Measurements from ENCODE around the gene STRN3. TPM values are rescaled to one million over a fixed set of nuclear protein-coding genes. Genes with fewer than 3 reads are reported as not detected.

STRN3 gene
- total RNA-seq, 3 donors from 2014 or later: 46.0 to 61.9 (median 46.3) TPM

DNA sequence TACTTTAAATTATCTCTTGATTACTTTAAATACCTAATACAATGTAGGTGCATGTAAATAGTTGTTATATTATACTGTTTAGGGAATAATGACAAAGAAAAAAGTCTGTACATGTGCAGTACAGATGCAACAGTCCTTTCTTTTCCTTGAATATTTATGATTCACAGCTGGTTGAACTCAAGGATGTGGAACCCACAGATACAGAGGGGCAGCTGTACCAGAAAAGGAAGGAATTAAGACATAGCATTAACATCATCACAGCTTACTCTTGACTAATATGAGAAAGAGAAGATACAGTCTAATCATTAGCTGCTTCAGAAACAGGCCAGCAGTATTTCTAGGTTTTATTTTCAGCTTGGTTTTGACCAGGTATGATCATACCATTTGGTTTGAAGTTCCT, 35.4 kb downstream of the STRN3 start:
- TF ChIP-seq, protein P1, sequence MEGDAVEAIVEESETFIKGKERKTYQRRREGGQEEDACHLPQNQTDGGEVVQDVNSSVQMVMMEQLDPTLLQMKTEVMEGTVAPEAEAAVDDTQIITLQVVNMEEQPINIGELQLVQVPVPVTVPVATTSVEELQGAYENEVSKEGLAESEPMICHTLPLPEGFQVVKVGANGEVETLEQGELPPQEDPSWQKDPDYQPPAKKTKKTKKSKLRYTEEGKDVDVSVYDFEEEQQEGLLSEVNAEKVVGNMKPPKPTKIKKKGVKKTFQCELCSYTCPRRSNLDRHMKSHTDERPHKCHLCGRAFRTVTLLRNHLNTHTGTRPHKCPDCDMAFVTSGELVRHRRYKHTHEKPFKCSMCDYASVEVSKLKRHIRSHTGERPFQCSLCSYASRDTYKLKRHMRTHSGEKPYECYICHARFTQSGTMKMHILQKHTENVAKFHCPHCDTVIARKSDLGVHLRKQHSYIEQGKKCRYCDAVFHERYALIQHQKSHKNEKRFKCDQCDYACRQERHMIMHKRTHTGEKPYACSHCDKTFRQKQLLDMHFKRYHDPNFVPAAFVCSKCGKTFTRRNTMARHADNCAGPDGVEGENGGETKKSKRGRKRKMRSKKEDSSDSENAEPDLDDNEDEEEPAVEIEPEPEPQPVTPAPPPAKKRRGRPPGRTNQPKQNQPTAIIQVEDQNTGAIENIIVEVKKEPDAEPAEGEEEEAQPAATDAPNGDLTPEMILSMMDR (IDR thresholded peaks at IDR 0.05): no peak
- H3K4me3 ChIP-seq: no peak overlapping the region
- no peak for ATAC-seq
- intact Hi-C loops (cut with DNase I, micrococcal nuclease): no loop called here
- H3K9me3 ChIP-seq: no peaks in the 10 kb centered on the region
- H3K4me1 ChIP-seq (ENCODE audit: low read depth): peaks cover 19% of the 10 kb centered on the region
- DNase-seq: no peak
- H3K36me3 ChIP-seq (ENCODE audit: low read depth): no peaks in the 10 kb centered on the region

DNA sequence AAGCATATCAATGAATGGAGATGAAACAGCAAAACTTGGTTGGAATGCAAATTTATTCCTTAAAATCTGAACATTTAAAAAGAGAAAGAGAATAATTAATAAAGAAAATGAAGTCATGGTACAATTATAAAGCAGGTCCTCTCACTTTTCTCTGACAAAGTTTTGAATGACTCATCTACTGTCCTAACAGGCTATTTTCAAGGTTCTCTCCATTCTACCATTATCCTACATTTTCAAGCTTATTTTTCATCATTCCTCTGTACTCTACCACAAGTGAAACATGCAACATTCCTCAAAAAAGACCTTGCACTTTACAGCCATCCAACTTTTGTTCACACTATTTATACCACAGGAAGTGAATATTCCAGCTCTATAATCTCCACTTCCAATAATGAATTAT, 37.7 kb downstream of the STRN3 start:
- intact Hi-C loops (cut with DNase I, micrococcal nuclease): loop anchor here in 1 of 2 donors (10.0 kb wide), 1 partner anchor 96 kb away; no protein-coding TSS in a partner anchor
- ATAC-seq: no peak
- H3K4me1 ChIP-seq (ENCODE audit: low read depth): peaks cover 15% of the 10 kb centered on the region
- no peak for DNase-seq
- H3K9me3 ChIP-seq: no peaks in the 10 kb centered on the region
- TF ChIP-seq, protein P1 (IDR thresholded peaks at IDR 0.05): no peak
- no peak overlapping the region for H3K4me3 ChIP-seq
- H3K36me3 ChIP-seq (ENCODE audit: low read depth): no peaks in the 10 kb centered on the region

DNA sequence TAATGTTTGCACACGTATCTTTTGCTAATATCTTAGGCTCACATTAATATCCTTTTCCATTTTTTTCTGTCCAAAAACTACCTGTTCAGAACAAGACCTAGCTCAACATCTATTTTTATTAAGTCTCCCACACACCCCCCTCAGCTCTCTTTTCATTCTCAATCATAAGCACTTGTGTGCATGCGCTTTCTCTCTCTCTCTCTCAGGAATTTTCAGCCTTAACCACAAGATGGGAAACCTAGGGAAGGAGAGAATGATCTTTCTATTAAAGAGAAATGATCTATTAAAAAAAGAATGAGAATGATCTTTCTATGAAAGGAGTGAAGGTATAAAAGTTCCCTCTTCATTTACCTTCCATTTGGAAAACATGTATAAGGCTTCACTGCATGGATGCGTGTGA, 40.4 kb downstream of the STRN3 start:
- no peak overlapping the region for H3K4me3 ChIP-seq
- DNase-seq: no peak
- no peaks in the 10 kb centered on the region for H3K9me3 ChIP-seq
- peaks cover 13% of the 10 kb centered on the region for H3K4me1 ChIP-seq (ENCODE audit: low read depth)
- intact Hi-C loops (cut with DNase I, micrococcal nuclease): loop anchor here in 1 of 2 donors (10.0 kb wide), 1 partner anchor 99 kb away; no protein-coding TSS in a partner anchor
- ATAC-seq: no peak
- H3K36me3 ChIP-seq (ENCODE audit: low read depth): no peaks in the 10 kb centered on the region
- TF ChIP-seq, protein P1 (IDR thresholded peaks at IDR 0.05): no peak

DNA sequence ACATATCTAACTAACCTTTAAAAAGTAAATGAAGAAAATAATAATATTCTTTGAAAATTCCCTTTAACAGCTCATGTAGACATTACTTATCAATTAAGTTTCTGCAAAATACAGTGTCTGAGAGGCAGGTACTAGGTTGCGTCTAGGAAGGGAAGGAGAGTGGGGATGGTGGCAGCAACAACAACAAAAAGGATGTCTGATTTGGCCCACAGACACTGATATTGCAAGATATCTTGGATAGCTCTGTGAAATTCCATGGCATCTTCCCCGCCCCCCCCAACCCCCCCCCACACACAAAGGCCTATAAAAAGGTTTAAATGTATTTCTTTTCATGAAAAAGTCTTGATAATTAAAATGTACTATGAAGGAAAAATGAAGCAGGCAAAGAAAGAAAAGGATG, 42.3 kb downstream of the STRN3 start:
- DNase-seq (no peak), ATAC-seq (no peak)
- no peaks in the 10 kb centered on the region for H3K9me3 ChIP-seq
- intact Hi-C loops (cut with DNase I, micrococcal nuclease): loop anchor here in 1 of 2 donors (10.0 kb wide), 1 partner anchor 101 kb away; no protein-coding TSS in a partner anchor
- no peak overlapping the region for H3K4me3 ChIP-seq
- TF ChIP-seq, protein P1 (IDR thresholded peaks at IDR 0.05): no peak
- no peaks in the 10 kb centered on the region for H3K36me3 ChIP-seq (ENCODE audit: low read depth)
- H3K4me1 ChIP-seq (ENCODE audit: low read depth): peaks cover 7% of the 10 kb centered on the region

DNA sequence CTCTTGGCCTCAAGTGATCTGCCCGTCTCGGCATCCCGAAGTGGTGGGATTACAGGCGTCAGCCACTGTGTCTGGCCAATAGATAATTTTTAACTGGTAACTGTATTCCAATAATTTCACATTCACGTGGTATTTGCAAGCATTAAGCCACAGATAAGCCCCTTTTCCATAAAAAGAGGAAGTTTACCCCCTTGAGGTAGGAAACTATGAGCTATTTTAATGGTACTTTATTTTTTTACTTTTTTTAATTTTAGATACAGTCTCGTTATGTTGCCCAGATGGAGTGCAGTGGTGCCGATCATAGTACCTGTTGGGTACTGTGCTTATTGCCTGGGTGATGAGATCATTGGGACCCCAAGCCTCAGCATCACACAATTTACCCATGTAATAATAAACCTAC, 43.6 kb downstream of the STRN3 start:
- intact Hi-C loops (cut with DNase I, micrococcal nuclease): loop anchor here in 1 of 2 donors (10.0 kb wide), 1 partner anchor 102 kb away; no protein-coding TSS in a partner anchor

More for the DNA sequence above, 43.6 kb downstream of the STRN3 start:
- ATAC-seq: no peak
- no peaks in the 10 kb centered on the region for H3K36me3 ChIP-seq (ENCODE audit: low read depth)
- no peak for DNase-seq
- peaks cover 2% of the 10 kb centered on the region for H3K4me1 ChIP-seq (ENCODE audit: low read depth)
- TF ChIP-seq, protein P1 (IDR thresholded peaks at IDR 0.05): no peak
- H3K4me3 ChIP-seq: no peak overlapping the region
- H3K9me3 ChIP-seq: no peaks in the 10 kb centered on the region

Data from mucosa of descending colon (tissue), 3 donors.